HepG2 (cell line): ENCODE measurements around the gene PLCB1. TPM values are rescaled to one million over a fixed set of nuclear protein-coding genes. Genes with fewer than 3 reads are reported as not detected.

Source experiments
- HMGA1 ChIP-seq: sonication (generic); formaldehyde crosslinking; conservative IDR thresholded peaks from 2 replicates; pipeline ENCODE4 v1.4.0; 2020; ENCODE audit warnings: missing genetic modification reagents
- MYC ChIP-seq: sonication (generic); formaldehyde crosslinking; IDR thresholded peaks from 2 replicates; pipeline ENCODE4 v1.9.0; 2021; ENCODE audit warnings: missing genetic modification reagents, borderline replicate concordance
- MZF1 ChIP-seq: sonication (generic); formaldehyde crosslinking; IDR thresholded peaks from 2 replicates; pipeline ENCODE4 v1.8.1; 2023; ENCODE audit warnings: mild to moderate bottlenecking, missing genetic modification reagents, borderline replicate concordance
- PHF20 ChIP-seq: sonication (generic); formaldehyde crosslinking; IDR thresholded peaks from 2 replicates; pipeline ENCODE4 v1.5.0; 2020; ENCODE audit warnings: mild to moderate bottlenecking, missing genetic modification reagents
- RNF2 ChIP-seq: fragments of 450-650 bp; conservative IDR thresholded peaks from 2 replicates; pipeline ENCODE4 v1.6.1; 2016; ENCODE audit warnings: low read depth
- THAP11 ChIP-seq: IDR thresholded peaks from 2 replicates; pipeline ENCODE4 v1.6.1; 2016; ENCODE audit warnings: missing biosample characterization, missing genetic modification reagents
- XBP1 ChIP-seq: sonication (generic); formaldehyde crosslinking; IDR thresholded peaks from 2 replicates; pipeline ENCODE4 v1.5.0; 2020; ENCODE audit warnings: missing genetic modification reagents
- ZNF282 ChIP-seq: fragments of 450-650 bp; IDR thresholded peaks from 2 replicates; pipeline ENCODE4 v1.6.1; 2018; ENCODE audit not compliant: partially characterized antibody
- ZNF703 ChIP-seq: sonication (generic); formaldehyde crosslinking; IDR thresholded peaks from 2 replicates; pipeline ENCODE4 v1.5.1; 2020; ENCODE audit warnings: missing genetic modification reagents, mild to moderate bottlenecking, moderate library complexity, borderline replicate concordance
- ZNF749 ChIP-seq: sonication (generic); formaldehyde crosslinking; IDR thresholded peaks from 2 replicates; pipeline ENCODE4 v1.8.0; 2022; ENCODE audit warnings: mild to moderate bottlenecking, missing genetic modification reagents, moderate library complexity, borderline replicate concordance
- ZNF775 ChIP-seq: sonication (generic); formaldehyde crosslinking; IDR thresholded peaks from 2 replicates; pipeline ENCODE4 v1.4.0; 2020; ENCODE audit warnings: missing genetic modification reagents, mild to moderate bottlenecking, moderate library complexity, borderline replicate concordance
- polyA plus RNA-seq, 8 experiments: library from polyadenylated mRNA; depleted of rRNA in 3 of 8; stranded (reverse) in 7 of 8; unstranded in 1 of 8; fragments of >200 nt; fragmentation: Illumina TruSeq in 4 of 8; extraction: Trizol in 4 of 8; gene quantifications; 2 replicates each; pipeline versions ENCODE4 v1.2.1 to v1.2.3, GENCODE V29; 2011 to 2016; ENCODE audit warnings: low read depth in 4 of 8, missing spikeins in 1 of 8, mixed read lengths in 1 of 8; ENCODE audit not compliant: insufficient read depth in 1 of 8
- total RNA-seq, 5 experiments: library from RNA; depleted of rRNA; stranded (reverse); fragments of >200 nt; fragmentation: Illumina TruSeq; extraction: Trizol; gene quantifications; 2 replicates each; pipeline ENCODE4 v1.2.3, GENCODE V29; 2016; ENCODE audit warnings: low read depth in 1 of 5
- TF ChIP-seq, protein P1 (sequence below): sonication (generic); formaldehyde crosslinking; IDR thresholded peaks from 2 replicates; pipeline ENCODE4 v1.4.0; 2020; ENCODE audit warnings: mild to moderate bottlenecking, low read depth, missing genetic modification reagents
- TF ChIP-seq, protein P2 (sequence below): sonication (generic); formaldehyde crosslinking; IDR thresholded peaks from 2 replicates; pipeline ENCODE4 v1.5.1; 2020; ENCODE audit warnings: missing genetic modification reagents, mild to moderate bottlenecking, borderline replicate concordance
- TF ChIP-seq, protein P3 (sequence below): sonication (generic); formaldehyde crosslinking; IDR thresholded peaks from 2 replicates; pipeline ENCODE4 v1.5.1; 2020; ENCODE audit warnings: missing genetic modification reagents, mild to moderate bottlenecking, borderline replicate concordance
- TF ChIP-seq, protein P4 (sequence below): sonication (generic); formaldehyde crosslinking; conservative IDR thresholded peaks from 2 replicates; pipeline ENCODE4 v1.8.0; 2022; ENCODE audit warnings: mild to moderate bottlenecking, moderate library complexity, missing genetic modification reagents
- TF ChIP-seq, protein P5 (sequence below): sonication (generic); formaldehyde crosslinking; IDR thresholded peaks from 2 replicates; pipeline ENCODE4 v1.4.0; 2020; ENCODE audit warnings: mild to moderate bottlenecking, missing genetic modification reagents
- TF ChIP-seq, protein P6 (sequence below): sonication (generic); formaldehyde crosslinking; IDR thresholded peaks from 2 replicates; pipeline ENCODE4 v1.4.0; 2020; ENCODE audit warnings: missing genetic modification reagents

Gene PLCB1
- total and polyA plus RNA-seq, 2 of the 13 experiments (the other 11 are each of a cell fraction or from before 2014, with no cell fraction given) = 42.4 to 55.9 TPM

DNA sequence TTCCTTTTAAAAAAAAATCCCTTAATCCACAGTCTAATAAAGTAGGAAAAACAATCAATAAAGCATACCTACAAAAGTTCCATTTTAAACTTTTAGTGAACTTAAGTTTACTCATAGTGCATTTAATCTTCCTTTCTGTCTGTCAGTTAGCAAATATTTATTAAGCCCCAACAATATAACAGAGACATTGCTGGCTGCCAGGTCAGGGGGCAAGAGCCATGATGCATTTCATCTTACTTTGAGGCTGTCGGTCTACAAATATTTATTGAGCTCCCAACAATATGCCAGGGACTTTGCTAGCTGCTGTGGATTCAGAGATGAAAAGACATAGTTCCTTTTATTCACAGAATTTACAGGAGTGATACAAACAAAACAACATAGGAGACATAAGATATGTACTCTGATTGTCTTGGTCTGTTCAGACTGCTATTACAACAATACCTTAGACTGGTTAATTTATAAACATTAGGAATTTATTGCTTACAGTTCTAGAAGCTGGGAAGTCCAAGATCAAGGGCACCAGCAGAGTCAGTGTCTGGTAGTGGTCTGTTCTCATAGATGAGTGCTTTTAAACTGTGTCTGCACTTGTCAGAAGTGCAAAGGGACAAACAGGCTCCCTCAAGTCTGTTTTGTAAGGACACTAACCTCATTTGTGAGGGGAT is 118.6 kb downstream of the PLCB1 start (continued):
- TF ChIP-seq, protein P1, sequence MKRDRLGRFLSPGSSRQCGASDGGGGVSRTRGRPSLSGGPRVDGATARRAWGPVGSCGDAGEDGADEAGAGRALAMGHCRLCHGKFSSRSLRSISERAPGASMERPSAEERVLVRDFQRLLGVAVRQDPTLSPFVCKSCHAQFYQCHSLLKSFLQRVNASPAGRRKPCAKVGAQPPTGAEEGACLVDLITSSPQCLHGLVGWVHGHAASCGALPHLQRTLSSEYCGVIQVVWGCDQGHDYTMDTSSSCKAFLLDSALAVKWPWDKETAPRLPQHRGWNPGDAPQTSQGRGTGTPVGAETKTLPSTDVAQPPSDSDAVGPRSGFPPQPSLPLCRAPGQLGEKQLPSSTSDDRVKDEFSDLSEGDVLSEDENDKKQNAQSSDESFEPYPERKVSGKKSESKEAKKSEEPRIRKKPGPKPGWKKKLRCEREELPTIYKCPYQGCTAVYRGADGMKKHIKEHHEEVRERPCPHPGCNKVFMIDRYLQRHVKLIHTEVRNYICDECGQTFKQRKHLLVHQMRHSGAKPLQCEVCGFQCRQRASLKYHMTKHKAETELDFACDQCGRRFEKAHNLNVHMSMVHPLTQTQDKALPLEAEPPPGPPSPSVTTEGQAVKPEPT (CRISPR knock-in tag) = no peak
- TF ChIP-seq HMGA1 = no peak
- TF ChIP-seq, protein P2, sequence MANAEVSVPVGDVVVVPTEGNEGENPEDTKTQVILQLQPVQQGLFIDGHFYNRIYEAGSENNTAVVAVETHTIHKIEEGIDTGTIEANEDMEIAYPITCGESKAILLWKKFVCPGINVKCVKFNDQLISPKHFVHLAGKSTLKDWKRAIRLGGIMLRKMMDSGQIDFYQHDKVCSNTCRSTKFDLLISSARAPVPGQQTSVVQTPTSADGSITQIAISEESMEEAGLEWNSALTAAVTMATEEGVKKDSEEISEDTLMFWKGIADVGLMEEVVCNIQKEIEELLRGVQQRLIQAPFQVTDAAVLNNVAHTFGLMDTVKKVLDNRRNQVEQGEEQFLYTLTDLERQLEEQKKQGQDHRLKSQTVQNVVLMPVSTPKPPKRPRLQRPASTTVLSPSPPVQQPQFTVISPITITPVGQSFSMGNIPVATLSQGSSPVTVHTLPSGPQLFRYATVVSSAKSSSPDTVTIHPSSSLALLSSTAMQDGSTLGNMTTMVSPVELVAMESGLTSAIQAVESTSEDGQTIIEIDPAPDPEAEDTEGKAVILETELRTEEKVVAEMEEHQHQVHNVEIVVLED (CRISPR knock-in tag) = no peak; the same call in none of the 2 replicates
- no peak; the same call in 1 of the 2 replicates for TF ChIP-seq ZNF749 (CRISPR knock-in tag)
- peak; percentile 80 for TF ChIP-seq THAP11
- TF ChIP-seq ZNF282 = no peak
- TF ChIP-seq, protein P3, sequence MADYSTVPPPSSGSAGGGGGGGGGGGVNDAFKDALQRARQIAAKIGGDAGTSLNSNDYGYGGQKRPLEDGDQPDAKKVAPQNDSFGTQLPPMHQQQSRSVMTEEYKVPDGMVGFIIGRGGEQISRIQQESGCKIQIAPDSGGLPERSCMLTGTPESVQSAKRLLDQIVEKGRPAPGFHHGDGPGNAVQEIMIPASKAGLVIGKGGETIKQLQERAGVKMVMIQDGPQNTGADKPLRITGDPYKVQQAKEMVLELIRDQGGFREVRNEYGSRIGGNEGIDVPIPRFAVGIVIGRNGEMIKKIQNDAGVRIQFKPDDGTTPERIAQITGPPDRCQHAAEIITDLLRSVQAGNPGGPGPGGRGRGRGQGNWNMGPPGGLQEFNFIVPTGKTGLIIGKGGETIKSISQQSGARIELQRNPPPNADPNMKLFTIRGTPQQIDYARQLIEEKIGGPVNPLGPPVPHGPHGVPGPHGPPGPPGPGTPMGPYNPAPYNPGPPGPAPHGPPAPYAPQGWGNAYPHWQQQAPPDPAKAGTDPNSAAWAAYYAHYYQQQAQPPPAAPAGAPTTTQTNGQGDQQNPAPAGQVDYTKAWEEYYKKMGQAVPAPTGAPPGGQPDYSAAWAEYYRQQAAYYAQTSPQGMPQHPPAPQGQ = no peak
- no peak for TF ChIP-seq XBP1 (CRISPR knock-in tag)
- TF ChIP-seq, protein P4, sequence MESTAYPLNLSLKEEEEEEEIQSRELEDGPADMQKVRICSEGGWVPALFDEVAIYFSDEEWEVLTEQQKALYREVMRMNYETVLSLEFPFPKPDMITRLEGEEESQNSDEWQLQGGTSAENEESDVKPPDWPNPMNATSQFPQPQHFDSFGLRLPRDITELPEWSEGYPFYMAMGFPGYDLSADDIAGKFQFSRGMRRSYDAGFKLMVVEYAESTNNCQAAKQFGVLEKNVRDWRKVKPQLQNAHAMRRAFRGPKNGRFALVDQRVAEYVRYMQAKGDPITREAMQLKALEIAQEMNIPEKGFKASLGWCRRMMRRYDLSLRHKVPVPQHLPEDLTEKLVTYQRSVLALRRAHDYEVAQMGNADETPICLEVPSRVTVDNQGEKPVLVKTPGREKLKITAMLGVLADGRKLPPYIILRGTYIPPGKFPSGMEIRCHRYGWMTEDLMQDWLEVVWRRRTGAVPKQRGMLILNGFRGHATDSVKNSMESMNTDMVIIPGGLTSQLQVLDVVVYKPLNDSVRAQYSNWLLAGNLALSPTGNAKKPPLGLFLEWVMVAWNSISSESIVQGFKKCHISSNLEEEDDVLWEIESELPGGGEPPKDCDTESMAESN = peak; percentile 39; the same call in 1 of the 2 replicates
- no peak for TF ChIP-seq PHF20
- 0 out of 2 replicates have a peak, but pooled peaks have one; percentile 52 for TF ChIP-seq ZNF775 (CRISPR knock-in tag)
- TF ChIP-seq MZF1 (CRISPR knock-in tag) = no peak
- peak; percentile 92; the same call in 1 of the 2 replicates for TF ChIP-seq ZNF703 (CRISPR knock-in tag)
- no peak for TF ChIP-seq MYC (CRISPR knock-in tag)
- TF ChIP-seq RNF2 = no peak
- TF ChIP-seq, protein P5, sequence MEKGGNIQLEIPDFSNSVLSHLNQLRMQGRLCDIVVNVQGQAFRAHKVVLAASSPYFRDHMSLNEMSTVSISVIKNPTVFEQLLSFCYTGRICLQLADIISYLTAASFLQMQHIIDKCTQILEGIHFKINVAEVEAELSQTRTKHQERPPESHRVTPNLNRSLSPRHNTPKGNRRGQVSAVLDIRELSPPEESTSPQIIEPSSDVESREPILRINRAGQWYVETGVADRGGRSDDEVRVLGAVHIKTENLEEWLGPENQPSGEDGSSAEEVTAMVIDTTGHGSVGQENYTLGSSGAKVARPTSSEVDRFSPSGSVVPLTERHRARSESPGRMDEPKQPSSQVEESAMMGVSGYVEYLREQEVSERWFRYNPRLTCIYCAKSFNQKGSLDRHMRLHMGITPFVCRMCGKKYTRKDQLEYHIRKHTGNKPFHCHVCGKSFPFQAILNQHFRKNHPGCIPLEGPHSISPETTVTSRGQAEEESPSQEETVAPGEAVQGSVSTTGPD = no peak
- TF ChIP-seq, protein P6, sequence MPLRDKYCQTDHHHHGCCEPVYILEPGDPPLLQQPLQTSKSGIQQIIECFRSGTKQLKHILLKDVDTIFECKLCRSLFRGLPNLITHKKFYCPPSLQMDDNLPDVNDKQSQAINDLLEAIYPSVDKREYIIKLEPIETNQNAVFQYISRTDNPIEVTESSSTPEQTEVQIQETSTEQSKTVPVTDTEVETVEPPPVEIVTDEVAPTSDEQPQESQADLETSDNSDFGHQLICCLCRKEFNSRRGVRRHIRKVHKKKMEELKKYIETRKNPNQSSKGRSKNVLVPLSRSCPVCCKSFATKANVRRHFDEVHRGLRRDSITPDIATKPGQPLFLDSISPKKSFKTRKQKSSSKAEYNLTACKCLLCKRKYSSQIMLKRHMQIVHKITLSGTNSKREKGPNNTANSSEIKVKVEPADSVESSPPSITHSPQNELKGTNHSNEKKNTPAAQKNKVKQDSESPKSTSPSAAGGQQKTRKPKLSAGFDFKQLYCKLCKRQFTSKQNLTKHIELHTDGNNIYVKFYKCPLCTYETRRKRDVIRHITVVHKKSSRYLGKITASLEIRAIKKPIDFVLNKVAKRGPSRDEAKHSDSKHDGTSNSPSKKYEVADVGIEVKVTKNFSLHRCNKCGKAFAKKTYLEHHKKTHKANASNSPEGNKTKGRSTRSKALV = no peak
